NCI-H510A (cell line): ENCODE results near the gene HSPB6.
"Not testable (repeated sequence)": the region's sequence is repeated elsewhere in the genome, so short reads cannot be mapped to it uniquely, and the experiment has no call there.

Source experiments
- DNase-seq: peaks from one replicate; lab custom pipeline; 2025; lab: John Stamatoyannopoulos, UW

Gene HSPB6

GRCh38 chr19:35731353-35731752 lies 25.5 kb downstream of the HSPB6 start:
- DNase-seq = no peak

GRCh38 chr19:35730326-35730725 lies 26.5 kb downstream of the HSPB6 start:
- DNase-seq = no peak

GRCh38 chr19:35729763-35730162 lies 27.1 kb downstream of the HSPB6 start:
- DNase-seq = no peak

- no peak for DNase-seq
Measured at GRCh38 chr19:35729021-35729420, 27.8 kb downstream of the HSPB6 start.

GRCh38 chr19:35727956-35728706 lies 28.7 kb downstream of the HSPB6 start:
- DNase-seq = no peak

- DNase-seq = no peak
Measured at GRCh38 chr19:35727053-35727955, 29.5 kb downstream of the HSPB6 start.

GRCh38 chr19:35725216-35725861 lies 31.5 kb downstream of the HSPB6 start:
- no peak for DNase-seq

- DNase-seq = no peak
Measured at GRCh38 chr19:35724560-35724959, 32.3 kb downstream of the HSPB6 start.

- not testable (repeated sequence) for DNase-seq
Measured at GRCh38 chr19:35724132-35724531, 32.7 kb downstream of the HSPB6 start.

GRCh38 chr19:35723671-35724070 lies 33.2 kb downstream of the HSPB6 start:
- DNase-seq = no peak

- DNase-seq = no peak
Measured at GRCh38 chr19:35722897-35723296, 33.9 kb downstream of the HSPB6 start.

- DNase-seq = no peak
Measured at GRCh38 chr19:35722461-35722860, 34.4 kb downstream of the HSPB6 start.

GRCh38 chr19:35721374-35721773 lies 35.5 kb downstream of the HSPB6 start:
- no peak for DNase-seq

- no peak for DNase-seq
Measured at GRCh38 chr19:35720648-35721047, 36.2 kb downstream of the HSPB6 start.

GRCh38 chr19:35720163-35720524 lies 36.7 kb downstream of the HSPB6 start:
- no peak for DNase-seq

- DNase-seq = no peak
Measured at GRCh38 chr19:35719402-35720162, 37.2 kb downstream of the HSPB6 start.

- DNase-seq = no peak
Measured at GRCh38 chr19:35718345-35719041, 38.3 kb downstream of the HSPB6 start.

- peak; percentile 94 for DNase-seq
Measured at GRCh38 chr19:35717665-35718344, 39.0 kb downstream of the HSPB6 start, which contains the start of gene KMT2B. Gene KMT2B (plus strand): TSS chr19:35718003. CDS start chr19:35718019, 16 bp downstream.

- peak; percentile 70 for DNase-seq
Measured at GRCh38 chr19:35716801-35717664, 39.8 kb downstream of the HSPB6 start.
